Tibial artery (tissue), 4 donors: ENCODE measurements around the gene FTSJ3.

Experiments
- DNase-seq, 2 donors: peaks; one replicate each; pipeline ENCODE4 v3.0.0-alpha.2; 2019
- H3K27ac ChIP-seq, 2 donors: fragments of 200-600 bp; sonication (generic) in 1 of 2; 1 replicate in 1 of 2; 2 replicates in 1 of 2; pipeline ENCODE4 v1.5.1; 2018 to 2019; ENCODE audit warnings: mild to moderate bottlenecking in 1 of 2
- H3K27me3 ChIP-seq, 2 donors: fragments of 200-600 bp; sonication (generic) in 1 of 2; one replicate each; pipeline versions ENCODE4 v1.5.1 to v1.6.0; 2016 to 2019
- H3K36me3 ChIP-seq, 3 donors: fragments of 200-600 bp; sonication (generic) in 2 of 3; one replicate each; pipeline ENCODE4 v1.5.1; 2016 to 2019; ENCODE audit warnings: mild to moderate bottlenecking in 2 of 3
- H3K4me1 ChIP-seq, 4 donors: fragments of 200-600 bp; sonication (generic) in 2 of 4; 1 replicate in 3 of 4; 2 replicates in 1 of 4; pipeline ENCODE4 v1.5.1; 2016 to 2019
- H3K4me3 ChIP-seq, 2 donors: fragments of 200-600 bp; sonication (generic) in 1 of 2; 1 replicate in 1 of 2; 2 replicates in 1 of 2; pipeline ENCODE4 v1.5.1; 2018 to 2019; ENCODE audit warnings: mild to moderate bottlenecking in 2 of 2
- H3K9me3 ChIP-seq, 3 donors: fragments of 200-600 bp; sonication (generic) in 1 of 3; one replicate each; pipeline ENCODE4 v1.5.1; 2016 to 2019
- CTCF ChIP-seq, 2 experiments: fragments of 200-600 bp in 1 of 2; fragments of 450-650 bp in 1 of 2; IDR thresholded peaks; one replicate each; pipeline ENCODE4 v1.5.1; 2017 to 2019; ENCODE audit warnings: antibody characterized with exemption in 2 of 2, mild to moderate bottlenecking in 1 of 2, moderate library complexity in 1 of 2
- intact Hi-C: fragments of 100-400 bp; cut with DNase I; formaldehyde crosslinking; loops from one replicate; pipeline ENCODE4 v1.15.0; 2023; ENCODE audit warnings: low total_unique reads

The FTSJ3 gene

GRCh38 chr17:63774141-63774968 lies 53.1 kb downstream of the FTSJ3 start, which contains the start of gene DDX42:
Gene DDX42, plus strand, starts transcription at chr17:63774170. Its CDS starts 12,880 bp downstream, at chr17:63787050.
- no peaks in the 10 kb centered on the region for H3K9me3 ChIP-seq
- H3K4me1 ChIP-seq, result peaks cover 0 to 65% (median 33%) of the 10 kb centered on the region in 4 donors
- DNase-seq, result peak; percentile 84 to 94
- peak within 1 kb of the TSS; percentile 93 to 97 for H3K27ac ChIP-seq
- intact Hi-C loops, result loop anchor here (5.0 kb wide), 1 partner anchor 63 kb away; no protein-coding TSS in a partner anchor
- TF ChIP-seq CTCF (IDR thresholded peaks at IDR 0.05), result no peak
- peaks cover 0 to 23% (median 13%) of the 10 kb centered on the region in 3 donors for H3K36me3 ChIP-seq
- no peaks in the 10 kb centered on the region for H3K27me3 ChIP-seq
- H3K4me3 ChIP-seq, result peak within 1 kb of the TSS; percentile 95 to 96

GRCh38 chr17:63773272-63774140 lies 54.0 kb downstream of the FTSJ3 start, which contains the start of gene CCDC47:
Gene CCDC47, minus strand, starts transcription at chr17:63773597. Its CDS starts 7,422 bp downstream, at chr17:63766175.
- Histone ChIP-seq H3K27me3 (no peaks in the 10 kb centered on the region), H3K4me1 (peaks cover 0 to 63% (median 32%) of the 10 kb centered on the region in 4 donors), H3K27ac (peak within 1 kb of the TSS; percentile 93 to 97), H3K4me3 (peak within 1 kb of the TSS; percentile 95 to 96), H3K36me3 (peaks cover 0 to 14% (median 9%) of the 10 kb centered on the region in 3 donors), H3K9me3 (no peaks in the 10 kb centered on the region)
- intact Hi-C loops, result loop anchor here (5.0 kb wide), 1 partner anchor 64 kb away; no protein-coding TSS in a partner anchor
- DNase-seq, result peak; percentile 99 to 100
- no peak for TF ChIP-seq CTCF (IDR thresholded peaks at IDR 0.05)

GRCh38 chr17:63772801-63773271 lies 54.6 kb downstream of the FTSJ3 start:
- Histone ChIP-seq H3K9me3 (no peaks in the 10 kb centered on the region), H3K27ac (peak overlapping the region; percentile 93 to 97), H3K4me3 (peak overlapping the region; percentile 95 to 96), H3K4me1 (peaks cover 0 to 57% (median 32%) of the 10 kb centered on the region in 4 donors), H3K27me3 (no peaks in the 10 kb centered on the region), H3K36me3 (peaks cover 0 to 10% (median 8%) of the 10 kb centered on the region in 3 donors)
- DNase-seq, result no peak
- TF ChIP-seq CTCF (IDR thresholded peaks at IDR 0.05), result no peak
- intact Hi-C loops, result loop anchor here (5.0 kb wide), 1 partner anchor 64 kb away; no protein-coding TSS in a partner anchor
